WTC11 (cell line): ENCODE data around the gene MXRA7.

Source experiments
- CREM ChIP-seq: sonication (generic); formaldehyde crosslinking; IDR thresholded peaks from 2 replicates; pipeline ENCODE4 v1.8.1; 2022; ENCODE audit warnings: mild to moderate bottlenecking, missing genetic modification reagents, moderate library complexity
- CTCF ChIP-seq: fragments of 200-600 bp; IDR thresholded peaks from 2 replicates; pipeline ENCODE4 v1.8.0; 2022; ENCODE audit warnings: antibody characterized with exemption
- ERG ChIP-seq: fragments of 250-450 bp; sonication (Bioruptor Pico); IDR thresholded peaks from 2 replicates; pipeline ENCODE4 v1.8.0; 2021; ENCODE audit warnings: mild to moderate bottlenecking
- ESRRA ChIP-seq: sonication (generic); formaldehyde crosslinking; IDR thresholded peaks from 2 replicates; pipeline ENCODE4 v1.8.1; 2022; ENCODE audit warnings: mild to moderate bottlenecking, missing genetic modification reagents, borderline replicate concordance
- FOXJ3 ChIP-seq: sonication (generic); formaldehyde crosslinking; IDR thresholded peaks from 2 replicates; pipeline ENCODE4 v1.9.0; 2021; ENCODE audit warnings: missing genetic modification reagents, mild to moderate bottlenecking, borderline replicate concordance
- GRHL2 ChIP-seq: fragments of 250-450 bp; sonication (Bioruptor Pico); IDR thresholded peaks from 2 replicates; pipeline ENCODE4 v1.8.0; 2022; ENCODE audit warnings: mild to moderate bottlenecking, moderate library complexity; ENCODE audit not compliant: insufficient replicate concordance, severe bottlenecking
- HMGXB4 ChIP-seq: sonication (generic); formaldehyde crosslinking; IDR thresholded peaks from 2 replicates; pipeline ENCODE4 v1.8.1; 2023; ENCODE audit warnings: mild to moderate bottlenecking, moderate library complexity, missing genetic modification reagents
- MLX ChIP-seq: sonication (generic); formaldehyde crosslinking; IDR thresholded peaks from 2 replicates; pipeline ENCODE4 v1.8.1; 2023; ENCODE audit warnings: mild to moderate bottlenecking, missing genetic modification reagents, moderate library complexity
- NFE2L1 ChIP-seq: sonication (generic); formaldehyde crosslinking; IDR thresholded peaks from 2 replicates; pipeline ENCODE4 v1.8.1; 2023; ENCODE audit warnings: missing genetic modification reagents
- SP1 ChIP-seq: sonication (generic); formaldehyde crosslinking; conservative IDR thresholded peaks from 2 replicates; pipeline ENCODE4 v1.8.1; 2022; ENCODE audit warnings: missing genetic modification reagents
- TEAD4 ChIP-seq: sonication (generic); formaldehyde crosslinking; IDR thresholded peaks from 2 replicates; pipeline ENCODE4 v1.8.0; 2022; ENCODE audit warnings: mild to moderate bottlenecking, missing genetic modification reagents
- USF2 ChIP-seq: sonication (generic); formaldehyde crosslinking; IDR thresholded peaks from 2 replicates; pipeline ENCODE4 v1.8.1; 2023; ENCODE audit warnings: mild to moderate bottlenecking, missing genetic modification reagents, moderate library complexity
- ZBTB43 ChIP-seq: sonication (generic); formaldehyde crosslinking; IDR thresholded peaks from 2 replicates; pipeline ENCODE4 v1.8.1; 2023; ENCODE audit warnings: mild to moderate bottlenecking, missing genetic modification reagents

- TF ChIP-seq CTCF (no peak), FOXJ3 (CRISPR knock-in tag) (no peak), ZBTB43 (no peak), TEAD4 (CRISPR knock-in tag) (no peak), NFE2L1 (CRISPR knock-in tag) (no peak), HMGXB4 (CRISPR knock-in tag) (no peak), USF2 (CRISPR knock-in tag) (no peak), ESRRA (CRISPR knock-in tag) (no peak), CREM (CRISPR knock-in tag) (no peak), ERG (CRISPR knock-in tag) (no peak), MLX (CRISPR knock-in tag) (no peak), GRHL2 (CRISPR knock-in tag) (no peak), SP1 (CRISPR knock-in tag) (no peak)
Observed at GRCh38 chr17:76641501-76641900, 69.3 kb downstream of the MXRA7 start.
